Hepatocyte (in vitro differentiated cells): Measurements from ENCODE around the gene ALPG. TPM values are rescaled to one million over a fixed set of nuclear protein-coding genes. Genes with fewer than 3 reads are reported as not detected.

Experiments
- DNase-seq: peaks from one replicate; pipeline ENCODE4 v3.0.0-alpha.2; 2016; ENCODE audit warnings: low spot score
- H2AFZ ChIP-seq: fragments of 200-600 bp; sonication (generic); 2 replicates; pipeline ENCODE4 v1.6.0; 2016; ENCODE audit warnings: antibody characterized with exemption, mild to moderate bottlenecking
- H3K27ac ChIP-seq: fragments of 200-600 bp; sonication (generic); 2 replicates; pipeline ENCODE4 v1.5.1; 2016; ENCODE audit warnings: mild to moderate bottlenecking
- H3K27me3 ChIP-seq: fragments of 200-600 bp; sonication (generic); 2 replicates; pipeline ENCODE4 v1.6.1; 2016
- H3K36me3 ChIP-seq: fragments of 200-600 bp; sonication (generic); replicated peaks from 2 replicates; pipeline ENCODE4 v1.5.1; 2016; ENCODE audit warnings: low read depth; ENCODE audit not compliant: insufficient read depth
- H3K4me1 ChIP-seq: fragments of 200-600 bp; sonication (generic); 2 replicates; pipeline ENCODE4 v1.5.1; 2016; ENCODE audit warnings: mild to moderate bottlenecking, moderate library complexity; ENCODE audit not compliant: insufficient read depth
- H3K4me2 ChIP-seq: fragments of 200-600 bp; sonication (generic); 2 replicates; pipeline ENCODE4 v1.6.0; 2016
- H3K4me3 ChIP-seq: fragments of 200-600 bp; sonication (generic); 2 replicates; pipeline ENCODE4 v1.5.1; 2016; ENCODE audit warnings: mild to moderate bottlenecking
- H3K79me2 ChIP-seq: fragments of 200-600 bp; sonication (generic); 2 replicates; pipeline ENCODE4 v1.6.0; 2017; ENCODE audit warnings: mild to moderate bottlenecking
- H3K9me2 ChIP-seq: fragments of 200-600 bp; sonication (generic); replicated peaks from 2 replicates; pipeline ENCODE4 v1.6.0; 2017; ENCODE audit warnings: mild to moderate bottlenecking; ENCODE audit not compliant: insufficient read depth
- H3K9me3 ChIP-seq: fragments of 200-600 bp; sonication (generic); 2 replicates; pipeline ENCODE4 v1.5.1; 2016; ENCODE audit warnings: low read depth, mild to moderate bottlenecking
- H4K20me1 ChIP-seq: fragments of 200-600 bp; sonication (generic); 2 replicates; pipeline ENCODE4 v1.6.0; 2016; ENCODE audit warnings: mild to moderate bottlenecking; ENCODE audit not compliant: insufficient read depth, poor library complexity, severe bottlenecking
- CTCF ChIP-seq: fragments of 200-600 bp; sonication (generic); IDR thresholded peaks from 2 replicates; pipeline ENCODE4 v1.5.1; 2016; ENCODE audit warnings: antibody characterized with exemption, mild to moderate bottlenecking; ENCODE audit not compliant: poor library complexity
- EZH2 ChIP-seq: fragments of 200-600 bp; sonication (generic); IDR thresholded peaks from 2 replicates; pipeline ENCODE4 v1.6.1; 2016; ENCODE audit warnings: antibody characterized with exemption, mild to moderate bottlenecking, borderline replicate concordance
- EZH2phosphoT487 ChIP-seq: fragments of 200-600 bp; sonication (generic); IDR thresholded peaks from one replicate; pipeline ENCODE4 v1.6.1; 2018; ENCODE audit warnings: antibody characterized with exemption, mild to moderate bottlenecking, low read depth, moderate library complexity; ENCODE audit not compliant: unreplicated experiment, severe bottlenecking
- WGBS: methylation state at CpG from one replicate; pipeline ENCODE4 v1.1.6; 2016; ENCODE audit warnings: low lambda C conversion rate; ENCODE audit errors: missing lambda C conversion rate; 5-methylcytosine and 5-hydroxymethylcytosine counted together
- polyA plus RNA-seq: library from polyadenylated mRNA; unstranded; fragments of >200 nt; fragmentation: Nextera tagmentation; extraction: Ambion mirVana; gene quantifications from 2 replicates; pipeline ENCODE4 v1.2.1, GENCODE V29; 2016
- total RNA-seq: library from RNA; depleted of rRNA; stranded (reverse); fragments of >200 nt; gene quantifications from 2 replicates; pipeline ENCODE4 v1.2.3, GENCODE V29; 2014

The ALPG gene
- total and polyA plus RNA-seq, 2 experiments from 2014 or later = 0.08 to 1.5 TPM

- Histone ChIP-seq H3K9me3 (no peaks in the 10 kb centered on the region), H3K4me3 (no peak overlapping the region), H3K9me2 (no peaks in the 10 kb centered on the region), H3K4me1 (peaks cover 3% of the 10 kb centered on the region), H3K27ac (no peak overlapping the region), H3K4me2 (no peak overlapping the region), H3K27me3 (no peaks in the 10 kb centered on the region), H3K36me3 (no peaks in the 10 kb centered on the region), H3K79me2 (no peaks in the 10 kb centered on the region), H4K20me1 (no peaks in the 10 kb centered on the region), H2AFZ (no peak overlapping the region)
- 76% methylated on average over 7 of the region's 7 CpGs for WGBS
- DNase-seq = no peak
- TF ChIP-seq CTCF = no peak
- no peak for TF ChIP-seq EZH2phosphoT487
- no peak for TF ChIP-seq EZH2
These were observed 39.6 kb upstream of the ALPG start for GRCh38 chr2:232367016-232367415.

GRCh38 chr2:232367591-232368233, 38.9 kb upstream of the ALPG start:
- no peaks in the 10 kb centered on the region for H3K79me2 ChIP-seq
- WGBS = 80% methylated on average over 13 of the region's 13 CpGs

GRCh38 chr2:232368311-232368731, 38.3 kb upstream of the ALPG start:
- Histone ChIP-seq H4K20me1 (no peaks in the 10 kb centered on the region), H3K79me2 (no peaks in the 10 kb centered on the region), H3K4me1 (peaks cover 3% of the 10 kb centered on the region), H3K27me3 (no peaks in the 10 kb centered on the region), H2AFZ (no peak overlapping the region), H3K9me2 (no peaks in the 10 kb centered on the region), H3K9me3 (no peaks in the 10 kb centered on the region), H3K36me3 (no peaks in the 10 kb centered on the region), H3K4me3 (no peak overlapping the region), H3K27ac (no peak overlapping the region), H3K4me2 (no peak overlapping the region)
- no peak for TF ChIP-seq CTCF
- no peak for TF ChIP-seq EZH2phosphoT487
- TF ChIP-seq EZH2 = no peak
- peak; percentile 22 for DNase-seq
- 90% methylated on average over 15 of the region's 15 CpGs for WGBS

More at GRCh38 chr2:232367591-232368233, 38.9 kb upstream of the ALPG start:
- Histone ChIP-seq H2AFZ (no peak overlapping the region), H3K27me3 (no peaks in the 10 kb centered on the region), H3K4me2 (no peak overlapping the region), H3K36me3 (no peaks in the 10 kb centered on the region), H3K9me3 (no peaks in the 10 kb centered on the region), H3K4me1 (peaks cover 3% of the 10 kb centered on the region), H4K20me1 (no peaks in the 10 kb centered on the region), H3K27ac (no peak overlapping the region), H3K4me3 (no peak overlapping the region), H3K9me2 (no peaks in the 10 kb centered on the region)
- TF ChIP-seq CTCF = peak; percentile 15
- TF ChIP-seq EZH2 = no peak
- no peak for DNase-seq
